ENCODE results near the gene TENM4.

The TENM4 gene

DNA sequence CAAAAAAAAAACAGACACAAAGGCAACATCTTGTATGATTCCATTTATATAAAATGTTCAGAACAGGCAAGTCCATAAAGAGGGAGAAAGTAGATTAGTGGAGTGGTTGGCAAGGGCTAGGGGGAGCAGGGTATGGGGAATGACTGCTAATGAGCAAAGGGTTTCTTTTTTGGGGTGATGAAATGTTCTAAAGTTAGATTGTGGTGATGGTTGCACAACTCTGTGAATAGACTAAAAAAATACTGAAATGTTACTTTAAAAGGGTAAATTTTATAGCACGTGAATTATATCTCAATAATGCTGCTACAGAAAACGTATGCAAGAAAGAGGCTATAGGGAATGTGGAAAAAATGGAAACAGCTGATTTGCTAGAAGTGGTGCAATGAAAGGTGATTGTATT lies 155.1 kb downstream of the TENM4 start:
- no peak for DNase-seq

DNA sequence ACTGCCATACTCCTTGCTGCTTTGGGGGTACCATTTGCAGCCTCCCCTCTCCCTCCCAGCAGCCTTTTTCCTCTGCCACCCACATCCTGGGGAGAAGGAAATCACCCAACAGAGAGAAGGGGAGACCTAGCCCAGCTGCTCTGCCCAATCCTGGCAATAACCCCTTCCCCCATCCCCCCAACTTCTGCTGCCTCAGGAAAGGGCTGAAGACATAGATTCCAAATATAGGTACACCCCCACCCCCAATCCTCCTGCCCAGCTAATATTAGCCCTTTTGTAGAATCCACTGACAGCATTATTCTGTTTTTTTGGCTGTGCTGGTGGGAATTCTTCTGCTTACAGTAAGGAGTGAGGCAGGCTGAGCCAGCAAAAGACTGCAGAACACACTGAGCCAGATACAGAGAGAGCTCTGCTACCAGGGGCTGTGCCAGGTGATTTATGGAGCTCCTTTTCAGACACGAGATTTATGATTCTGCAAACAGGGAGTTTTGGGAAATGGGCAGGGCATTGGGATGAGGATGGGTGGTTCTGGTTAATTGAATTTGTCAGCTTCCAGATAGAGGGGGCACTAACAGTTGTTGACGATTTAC lies 164.0 kb downstream of the TENM4 start:
- no peak for DNase-seq

DNA sequence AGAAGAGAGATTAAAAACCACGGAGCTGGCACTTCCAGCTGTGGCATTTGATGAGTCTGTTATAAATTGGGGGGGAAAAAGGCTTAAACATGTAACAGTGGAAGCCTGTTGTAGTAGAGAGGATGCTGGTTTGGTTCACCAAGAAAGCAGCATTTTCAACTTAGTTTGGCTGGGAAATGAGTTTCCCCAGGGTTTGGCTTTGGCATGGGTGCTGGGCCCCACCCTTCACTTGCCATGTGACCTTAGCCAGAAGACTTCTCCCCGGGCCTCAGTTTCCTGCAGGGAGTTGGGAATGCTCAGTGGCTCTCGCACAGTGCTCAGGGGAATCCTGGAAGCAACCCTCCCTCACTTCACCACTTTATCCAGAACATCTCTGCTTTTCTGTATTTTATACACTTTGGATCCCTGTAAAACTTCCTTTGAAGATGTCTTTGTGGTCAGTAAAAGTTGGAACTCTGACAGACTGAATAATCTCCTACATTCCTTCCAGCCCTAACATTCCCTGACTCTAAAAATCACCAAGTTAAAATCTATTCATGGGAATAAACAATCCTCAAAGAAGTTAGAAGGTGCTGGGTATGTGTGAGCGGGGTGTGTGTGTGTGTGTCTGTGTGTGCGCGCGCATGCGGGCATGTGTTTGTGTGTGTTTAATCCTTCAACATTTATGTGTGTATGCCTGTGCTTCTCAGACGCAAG lies 166.0 kb downstream of the TENM4 start:
- no peak for DNase-seq

GRCh38 chr11:79273781-79274180 lies 167.0 kb downstream of the TENM4 start:
- no peak for DNase-seq

DNA sequence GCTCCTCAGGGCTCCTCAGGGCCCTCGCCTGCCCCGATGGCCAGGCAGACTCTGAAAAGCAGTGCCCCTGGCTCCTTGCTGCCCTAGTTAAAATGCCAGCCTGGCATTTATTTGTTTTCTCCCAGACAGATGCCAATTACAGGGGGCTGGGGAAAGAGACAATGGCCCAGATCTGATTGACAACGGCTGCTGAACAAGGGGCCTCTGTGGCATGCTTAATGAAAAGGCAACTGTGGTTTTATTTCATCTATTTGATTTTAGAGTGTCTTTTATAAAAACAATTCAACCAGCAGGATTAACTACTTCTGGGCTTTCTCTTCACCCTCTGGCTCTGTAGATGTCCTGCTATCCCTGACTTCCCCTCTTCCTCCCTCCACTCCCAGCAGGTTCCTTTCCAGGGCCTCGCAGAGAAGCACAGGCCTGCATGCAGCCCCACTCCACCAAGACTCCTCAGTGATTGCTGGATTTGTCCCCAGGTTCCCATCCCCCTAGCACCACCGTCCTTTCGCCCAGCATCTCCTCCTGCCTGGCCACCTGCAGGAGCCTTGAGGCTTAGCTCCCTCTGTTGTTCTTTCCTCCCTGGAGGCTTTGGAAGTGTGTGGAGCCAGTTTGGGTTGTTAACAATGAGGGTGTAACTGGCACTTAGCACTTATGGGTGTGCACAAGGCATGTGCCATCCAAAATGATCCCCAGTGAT lies 171.1 kb downstream of the TENM4 start:
- no peak for DNase-seq

DNA sequence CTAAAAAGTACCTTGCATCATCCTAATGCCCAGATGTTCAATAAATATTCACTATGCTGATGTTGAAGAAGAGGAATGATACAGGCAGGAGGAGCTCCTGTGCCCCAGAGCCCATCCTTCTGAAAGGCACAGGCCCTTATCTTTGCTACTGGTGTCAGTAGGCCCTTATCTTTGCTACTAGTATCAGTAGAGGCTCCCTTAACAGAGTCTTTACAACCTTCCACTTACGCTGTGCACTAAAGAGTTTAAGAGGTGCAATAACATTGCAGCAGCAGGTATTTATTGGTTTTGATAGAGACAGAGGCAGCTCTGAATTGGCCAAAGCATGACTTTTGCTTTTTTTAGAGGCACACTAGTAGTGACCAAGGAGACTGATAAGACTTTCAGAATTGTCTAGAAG lies 174.4 kb downstream of the TENM4 start:
- DNase-seq = no peak

DNA sequence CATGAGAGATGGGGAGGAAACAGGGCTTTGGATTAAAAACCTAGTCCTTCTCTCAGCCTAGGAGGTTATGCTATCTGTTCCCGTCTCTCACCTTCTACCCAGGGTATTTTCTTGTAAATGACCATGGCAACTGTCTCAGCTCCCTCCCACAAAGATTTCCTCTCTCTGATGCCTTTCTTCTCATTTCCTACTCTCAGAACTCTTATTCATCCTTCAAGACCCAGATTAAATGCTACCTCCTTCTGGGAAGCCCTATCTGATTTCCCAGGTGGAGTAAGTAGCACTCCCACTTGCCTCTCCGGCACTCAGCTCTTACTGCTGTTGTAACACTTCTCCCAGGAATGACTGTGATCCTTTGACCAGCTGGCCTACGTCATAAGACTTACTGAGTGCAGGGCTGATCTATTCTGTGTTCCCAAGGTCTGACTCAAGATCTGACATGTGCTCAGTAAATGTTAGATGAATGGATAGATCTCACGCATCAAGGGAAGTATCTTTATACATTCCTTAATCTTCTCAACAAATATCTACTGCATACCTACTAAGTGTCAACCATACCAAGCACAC lies 175.0 kb downstream of the TENM4 start:
- DNase-seq = no peak

DNA sequence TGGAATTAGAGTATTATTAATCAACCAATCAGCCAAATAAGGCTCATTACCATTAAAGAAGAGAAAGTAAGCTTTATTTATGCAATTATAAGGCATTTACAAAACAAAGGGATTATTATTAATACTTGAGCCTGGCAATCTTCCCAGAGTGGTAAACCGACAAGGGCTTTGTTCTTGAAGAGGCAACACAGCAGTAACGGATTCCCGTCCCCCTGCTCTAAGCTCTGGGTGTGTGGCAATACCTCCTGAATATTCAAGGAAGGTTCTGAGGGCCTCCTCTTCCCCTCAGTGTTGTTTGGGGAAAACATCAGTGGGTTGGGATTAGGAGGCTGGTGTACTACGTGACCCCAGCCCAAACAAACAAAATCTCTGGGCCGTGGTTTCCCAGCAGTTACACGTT lies 176.5 kb downstream of the TENM4 start:
- DNase-seq = no peak

DNA sequence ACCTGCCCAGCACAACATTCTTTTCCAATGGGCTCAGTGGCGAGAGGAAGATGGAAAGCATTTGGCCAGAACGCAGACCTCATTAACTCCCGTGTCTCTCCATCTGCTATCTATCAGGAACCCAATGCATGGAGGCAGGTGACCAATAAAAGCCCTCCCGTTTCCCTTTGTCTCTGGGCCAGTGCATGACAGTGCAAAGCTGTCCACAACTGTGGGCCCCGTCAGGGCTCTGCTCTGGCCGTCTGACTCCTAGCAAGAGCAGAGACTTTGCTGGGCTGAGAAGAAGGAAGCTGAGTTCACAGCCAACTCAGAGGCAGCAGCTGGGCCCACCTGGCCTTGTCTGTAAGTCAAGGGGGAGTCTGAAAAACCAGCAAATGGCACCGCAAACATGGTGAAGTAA lies 177.8 kb downstream of the TENM4 start:
- no peak for DNase-seq

DNA sequence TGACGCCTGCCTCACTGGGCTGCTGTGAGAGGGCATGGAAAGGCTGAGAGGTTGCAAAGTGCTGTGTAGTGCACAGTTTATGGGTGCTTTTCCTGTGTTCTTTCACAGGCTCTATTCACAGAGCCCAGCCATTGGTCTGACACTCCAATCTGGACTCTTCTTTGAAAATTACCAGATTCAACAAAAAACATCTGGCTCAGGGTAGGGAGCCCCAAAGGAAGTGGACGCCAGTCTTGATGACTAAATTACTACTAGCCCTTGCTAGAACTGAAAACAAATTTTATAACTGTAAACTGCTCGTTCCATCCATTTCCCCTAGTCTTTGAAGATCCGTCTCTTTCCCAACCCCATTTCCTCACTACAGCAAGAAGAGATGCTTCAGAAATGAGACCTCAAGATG lies 178.6 kb downstream of the TENM4 start:
- DNase-seq = no peak

DNA sequence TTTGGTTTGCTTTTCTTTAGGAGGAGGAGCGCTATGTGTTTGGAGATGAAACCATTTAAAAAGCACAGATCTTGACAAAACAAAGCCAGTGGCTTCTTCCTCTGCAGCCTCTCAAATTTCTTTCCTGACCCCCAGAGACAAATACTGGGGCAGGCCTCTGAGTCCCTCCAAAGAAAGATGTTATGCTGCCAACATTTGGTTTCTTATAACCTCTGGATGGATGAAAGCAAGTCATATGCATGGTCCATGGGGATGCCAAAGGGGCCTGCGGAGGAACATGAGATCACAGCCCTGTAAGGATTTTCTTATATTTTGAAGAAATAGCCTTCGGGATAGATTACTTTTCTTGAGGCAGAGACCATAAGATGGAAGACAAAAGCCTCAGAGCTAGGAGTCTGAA lies 179.1 kb downstream of the TENM4 start:
- no peak for DNase-seq

DNA sequence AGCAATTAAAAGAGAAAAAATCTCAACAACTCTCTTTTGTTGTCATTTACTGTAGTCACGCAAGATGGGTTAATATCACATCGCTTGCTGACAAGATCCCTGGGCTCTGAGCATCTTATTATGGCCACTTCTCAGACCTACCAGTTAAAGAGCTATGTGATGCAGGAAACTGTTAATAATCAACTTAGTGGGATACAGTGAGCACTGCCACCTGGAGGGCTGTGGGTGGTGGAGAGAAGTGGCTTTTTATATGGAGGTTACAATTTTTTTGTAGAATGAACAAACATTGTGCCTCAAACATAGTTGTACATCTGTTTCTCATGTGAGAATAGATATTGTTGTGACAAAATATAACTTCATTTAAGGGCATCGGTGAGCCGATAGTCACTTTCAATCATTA lies 181.0 kb downstream of the TENM4 start:
- DNase-seq = no peak

GRCh38 chr11:79258576-79258975 lies 182.3 kb downstream of the TENM4 start:
- DNase-seq = no peak

- DNase-seq = no peak
Observed at GRCh38 chr11:79255965-79256364, 184.9 kb downstream of the TENM4 start.

GRCh38 chr11:79253280-79253679 lies 187.6 kb downstream of the TENM4 start:
- no peak for DNase-seq

GRCh38 chr11:79249295-79249993 lies 191.4 kb downstream of the TENM4 start:
- DNase-seq = no peak

DNA sequence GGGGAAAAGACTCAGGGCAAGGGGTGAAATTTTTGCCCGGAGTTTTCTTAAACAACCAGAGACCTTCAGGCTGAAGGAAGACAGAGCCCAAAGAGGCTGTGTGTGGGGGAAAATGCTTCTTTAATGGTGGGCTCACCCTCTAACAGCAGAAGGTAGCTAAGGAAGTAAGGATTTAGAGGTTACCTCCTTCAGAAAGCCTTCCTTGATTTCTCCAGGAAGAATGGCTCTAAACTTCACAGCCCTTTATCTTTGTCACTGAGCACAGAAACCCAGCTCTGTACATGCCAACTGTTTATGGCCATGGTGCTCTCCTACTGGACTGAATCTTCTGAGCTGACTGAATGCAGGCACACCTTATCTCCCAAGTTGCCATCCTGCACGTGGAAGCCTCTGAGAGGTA lies 196.0 kb downstream of the TENM4 start:
- DNase-seq = no peak

GRCh38 chr11:79244241-79244772 lies 196.5 kb downstream of the TENM4 start:
- no peak for DNase-seq

DNA sequence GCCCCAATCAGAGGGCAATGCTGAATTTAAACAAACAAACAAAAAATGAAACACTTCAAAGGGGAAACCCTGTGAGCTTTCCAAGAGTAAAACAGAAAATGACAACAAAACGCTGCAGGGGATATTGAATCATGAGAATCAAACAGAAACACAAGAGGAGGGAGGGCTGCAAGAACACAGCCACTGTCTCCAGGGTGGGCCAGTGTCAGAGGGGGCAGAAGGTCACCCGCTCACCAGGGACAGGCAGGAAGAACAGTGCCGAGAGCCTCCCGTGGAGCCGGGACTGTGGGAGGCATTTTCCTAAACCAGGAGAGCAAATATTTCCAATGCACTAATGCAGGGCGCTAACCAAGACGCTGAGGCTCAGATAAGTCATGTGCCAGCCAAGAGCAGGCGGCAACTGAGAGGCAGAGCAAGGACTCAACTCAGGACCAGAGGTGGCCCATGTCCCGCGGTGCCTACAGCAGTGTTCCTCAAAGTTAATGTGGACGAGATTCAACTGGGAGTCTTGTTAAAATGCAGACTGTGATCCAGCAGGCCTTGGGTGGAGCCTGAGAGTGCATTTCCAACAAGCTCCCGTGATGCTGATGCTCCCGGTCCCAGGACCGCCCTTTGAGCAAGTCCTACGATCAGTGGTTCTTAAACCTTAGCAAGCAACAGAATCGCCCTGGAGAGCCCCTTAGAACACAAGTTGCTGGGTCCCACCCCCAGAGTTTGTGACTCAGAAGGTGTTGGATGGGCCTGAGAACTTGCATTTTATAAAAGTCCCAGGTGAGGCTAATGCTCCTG lies 197.2 kb downstream of the TENM4 start:
- no peak for DNase-seq

DNA sequence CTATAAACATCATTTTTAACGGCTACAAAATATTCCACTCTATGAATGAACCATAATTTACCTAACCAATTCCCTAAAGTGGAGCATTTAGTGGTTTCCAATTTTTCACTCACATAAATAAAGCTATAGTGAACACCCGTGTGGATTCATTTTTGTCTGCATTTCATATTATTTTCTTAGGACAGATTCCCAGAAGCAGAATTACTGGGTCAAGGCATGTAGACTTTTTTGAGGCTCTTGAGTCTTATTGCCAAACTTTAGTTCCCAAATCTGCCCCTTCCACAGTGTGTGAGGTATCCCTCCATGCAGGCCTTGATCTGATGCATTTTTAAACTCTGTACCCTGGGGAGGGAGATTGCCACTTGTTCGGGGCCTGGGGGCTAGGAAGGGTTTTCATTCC lies 198.2 kb downstream of the TENM4 start:
- DNase-seq = no peak

DNA sequence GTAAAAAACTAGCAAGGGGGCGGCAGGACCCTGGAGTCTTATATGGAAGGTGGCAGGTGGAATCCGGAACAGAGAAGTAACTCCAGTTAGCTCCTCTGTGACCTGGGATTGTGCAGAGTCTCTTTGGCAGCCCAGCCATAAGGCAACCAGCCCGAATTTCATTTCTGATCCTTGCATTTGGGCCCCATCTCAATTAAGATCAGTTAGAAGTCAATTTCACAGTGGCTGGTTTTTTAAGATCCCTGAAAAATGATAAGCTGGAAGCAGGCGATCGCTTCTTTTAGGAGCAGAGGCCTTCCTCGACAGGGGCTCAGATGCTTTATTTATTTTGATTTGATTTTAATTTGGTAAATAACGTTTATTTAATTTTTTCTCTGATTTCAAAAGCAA lies 199.0 kb downstream of the TENM4 start:
- DNase-seq = no peak

- no peak for DNase-seq
Observed at GRCh38 chr11:79241205-79241851, 199.5 kb downstream of the TENM4 start.

Data from NCI-H187 (cell line).